OCI-LY7 (cell line): ENCODE results near the gene FBXL16. TPM values are rescaled to one million over a fixed set of nuclear protein-coding genes. Genes with fewer than 3 reads are reported as not detected.

Experiments used
- BruUV-seq: library from RNA; stranded (reverse); fragments of 400-500 nt; replicated peaks from 2 replicates; lab custom pipeline; 2021; lab: Mats Ljungman, UMichigan
- CTCF ChIA-PET: fragments of 300-600 bp; sonication (Branson Sonifier 250); formaldehyde crosslinking; loops from one replicate; lab custom pipeline; 2022; ENCODE audit warnings: antibody characterized with exemption; ENCODE audit not compliant: unreplicated experiment; lab: Charles Lee
- POLR2A ChIA-PET: fragments of 300-600 bp; sonication (Branson Sonifier 250); formaldehyde crosslinking; loops from one replicate; lab custom pipeline; 2022; ENCODE audit warnings: antibody characterized with exemption; lab: Charles Lee
- DNase-seq: peaks from one replicate; pipeline ENCODE4 v3.0.0-alpha.2; 2015; ENCODE audit warnings: low spot score
- H2AFZ ChIP-seq: fragments of 200-600 bp; sonication (generic), shearing (Covaris generic); 2 replicates; pipeline ENCODE4 v1.6.1; 2014; ENCODE audit warnings: mild to moderate bottlenecking, antibody characterized with exemption, low read length, moderate library complexity
- H3K27ac ChIP-seq: fragments of 200-600 bp; sonication (generic); 2 replicates; pipeline ENCODE4 v1.5.1; 2014; ENCODE audit warnings: mixed run types, low read depth, mild to moderate bottlenecking, moderate library complexity, low read length, inconsistent platforms; ENCODE audit not compliant: poor library complexity, severe bottlenecking
- H3K36me3 ChIP-seq: fragments of 200-600 bp; sonication (generic); 2 replicates; pipeline ENCODE4 v1.6.1; 2014; ENCODE audit warnings: mild to moderate bottlenecking, antibody characterized with exemption, low read length, moderate library complexity, mixed read lengths; ENCODE audit not compliant: insufficient read depth
- H3K4me1 ChIP-seq: fragments of 200-600 bp; sonication (generic); 2 replicates; pipeline ENCODE4 v1.5.1; 2014; ENCODE audit warnings: mild to moderate bottlenecking, low read length; ENCODE audit not compliant: insufficient read depth, poor library complexity, severe bottlenecking
- H3K4me2 ChIP-seq: fragments of 200-600 bp; sonication (generic); 2 replicates; pipeline ENCODE4 v1.6.1; 2014; ENCODE audit warnings: mild to moderate bottlenecking, low read length
- H3K4me3 ChIP-seq: fragments of 200-600 bp; sonication (generic); 2 replicates; pipeline ENCODE4 v1.5.1; 2014; ENCODE audit warnings: mild to moderate bottlenecking, low read depth, low read length; ENCODE audit not compliant: poor library complexity, severe bottlenecking
- H3K79me2 ChIP-seq: fragments of 200-600 bp; sonication (generic); 2 replicates; pipeline ENCODE4 v1.6.1; 2016; ENCODE audit warnings: low read depth, mild to moderate bottlenecking, low read length, moderate library complexity, mixed read lengths; ENCODE audit not compliant: insufficient read depth
- H3K9me2 ChIP-seq: fragments of 200-600 bp; sonication (generic); 2 replicates; pipeline ENCODE4 v1.6.1; 2016; ENCODE audit warnings: mild to moderate bottlenecking, low read length, mixed read lengths; ENCODE audit not compliant: insufficient read depth
- H3K9me3 ChIP-seq: fragments of 200-600 bp; sonication (generic); 2 replicates; pipeline ENCODE4 v1.6.1; 2014; ENCODE audit warnings: mild to moderate bottlenecking, mixed run types, low read length, mixed read lengths
- H4K20me1 ChIP-seq: fragments of 200-600 bp; sonication (generic); 2 replicates; pipeline ENCODE4 v1.6.1; 2014; ENCODE audit warnings: mild to moderate bottlenecking, antibody characterized with exemption, low read length, moderate library complexity, mixed read lengths; ENCODE audit not compliant: insufficient read depth
- CTCF ChIP-seq: fragments of 200-600 bp; sonication (generic); conservative IDR thresholded peaks from 2 replicates; pipeline ENCODE4 v1.5.1; 2014; ENCODE audit warnings: mild to moderate bottlenecking, antibody characterized with exemption, low read length, moderate library complexity, mixed read lengths
- EZH2phosphoT487 ChIP-seq: fragments of 200-600 bp; sonication (generic); IDR thresholded peaks from 2 replicates; pipeline ENCODE4 v1.6.1; 2018; ENCODE audit warnings: low read depth, borderline replicate concordance, mild to moderate bottlenecking, mixed run types, antibody characterized with exemption, low read length, moderate library complexity, mixed read lengths
- intact Hi-C: fragments of 100-400 bp; cut with micrococcal nuclease; formaldehyde crosslinking; loops from one replicate; pipeline ENCODE4 v1.10.0; 2022; ENCODE audit not compliant: unreplicated experiment
- total RNA-seq, 2 experiments: library from RNA; depleted of rRNA in 1 of 2; stranded (reverse); fragments of >200 nt in 1 of 2; shearing (Covaris generic) in 1 of 2; gene quantifications; 2 replicates each; pipeline ENCODE4 v1.2.3, GENCODE V29; 2014 to 2022

FBXL16 gene
- total RNA-seq, 2 experiments from 2014 or later: 0.16 to 0.42 TPM

- H3K36me3 ChIP-seq: 0 out of 2 replicates have a peak, but pooled peaks cover 10% of the 10 kb centered on the region
- intact Hi-C loops: loop anchor here (2.0 to 5.0 kb wide), 2 partner anchors 19 to 38 kb away; partner anchors contain the start of genes JMJD8 and STUB1
- H3K4me3 ChIP-seq: peak overlapping the region; percentile 95
- H3K9me3 ChIP-seq: no peaks in the 10 kb centered on the region
- H3K9me2 ChIP-seq: no peaks in the 10 kb centered on the region
- TF ChIP-seq EZH2phosphoT487: no peak
- TF ChIP-seq CTCF: no peak; the same call in 1 of the 2 replicates
- H3K27ac ChIP-seq: peak overlapping the region; percentile 93
- no peak for DNase-seq
- H2AFZ ChIP-seq: no peak overlapping the region
- no peaks in the 10 kb centered on the region for H4K20me1 ChIP-seq
- TSS peak; percentile 74 for BruUV-seq
- ChIA-PET CTCF (interaction anchor here (0.7 kb wide), 1 partner anchor 21 kb away, joined by 4 read pairs; the partner anchor contains the start of gene CIAO3), POLR2A (interaction anchor here (0.5 to 3.2 kb wide), 4 partner anchors 8 to 30 kb away, joined by 3 to 26 read pairs (median 3); partner anchors contain the start of gene WDR24)
- peak overlapping the region; percentile 88 for H3K4me2 ChIP-seq
- H3K79me2 ChIP-seq: no peaks in the 10 kb centered on the region
- peaks cover 62% of the 10 kb centered on the region for H3K4me1 ChIP-seq
Measured at GRCh38 chr16:719815-720446, 14.3 kb upstream of the FBXL16 start.

DNA sequence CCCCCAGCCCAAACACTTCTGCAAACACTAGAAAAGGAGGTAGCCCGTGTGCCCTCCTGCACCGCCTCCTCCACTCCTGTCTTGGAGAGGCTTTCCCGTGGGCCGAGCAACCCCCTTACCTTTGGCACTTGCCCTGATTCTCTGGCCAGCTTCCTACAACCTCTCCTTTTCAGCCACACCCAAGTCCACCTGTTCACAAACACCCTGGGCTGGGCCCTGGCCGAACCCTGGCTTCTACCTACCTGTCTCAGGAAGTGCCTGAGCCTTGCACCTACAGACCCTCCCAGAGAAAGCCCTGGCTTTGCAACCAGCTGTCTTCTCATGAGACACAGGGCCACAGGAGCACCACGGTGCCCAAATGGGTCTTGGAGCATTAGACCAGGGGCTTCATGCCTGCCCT, 13.3 kb upstream of the FBXL16 start:
- Histone ChIP-seq H2AFZ (no peak overlapping the region), H3K4me1 (peaks cover 61% of the 10 kb centered on the region)

More for the DNA sequence above, 13.3 kb upstream of the FBXL16 start:
- no peak for DNase-seq
- H3K4me3 ChIP-seq: peak overlapping the region; percentile 95
- H3K27ac ChIP-seq: peak overlapping the region; percentile 93
- 0 out of 2 replicates have a peak, but pooled peaks cover 10% of the 10 kb centered on the region for H3K36me3 ChIP-seq
- BruUV-seq: no TSS peak
- TF ChIP-seq CTCF (no peak), EZH2phosphoT487 (no peak)
- H3K9me3 ChIP-seq: no peaks in the 10 kb centered on the region
- peak overlapping the region; percentile 88 for H3K4me2 ChIP-seq
- H3K79me2 ChIP-seq: no peaks in the 10 kb centered on the region
- POLR2A ChIA-PET: no interaction called here
- intact Hi-C loops: no loop called here
- no peaks in the 10 kb centered on the region for H3K9me2 ChIP-seq
- CTCF ChIA-PET: no interaction called here
- no peaks in the 10 kb centered on the region for H4K20me1 ChIP-seq
